Mucosa of stomach (tissue), 1 donor: ENCODE results near the gene ADGRD1.

Experiments used
- H3K27me3 ChIP-seq: one replicate; pipeline ENCODE4 v1.7.0; 2013; ENCODE audit warnings: mild to moderate bottlenecking, low read length; ENCODE audit not compliant: control insufficient read depth, insufficient read depth
- H3K36me3 ChIP-seq: one replicate; pipeline ENCODE4 v1.7.0; 2013; ENCODE audit warnings: low read length; ENCODE audit not compliant: control insufficient read depth, insufficient read depth
- H3K4me1 ChIP-seq: one replicate; pipeline ENCODE4 v1.7.0; 2013; ENCODE audit warnings: mild to moderate bottlenecking, low read length; ENCODE audit not compliant: control insufficient read depth, insufficient read depth
- H3K4me3 ChIP-seq: one replicate; pipeline ENCODE4 v1.7.0; 2013; ENCODE audit warnings: low read length
- H3K9ac ChIP-seq: one replicate; pipeline ENCODE4 v1.7.0; 2013; ENCODE audit warnings: mild to moderate bottlenecking, low read length, moderate library complexity
- H3K9me3 ChIP-seq: one replicate; pipeline ENCODE4 v1.7.0; 2013; ENCODE audit warnings: mild to moderate bottlenecking, low read length, moderate library complexity; ENCODE audit not compliant: control insufficient read depth
- donor health status: Pancreatic carcinoma.

ADGRD1 gene

GRCh38 chr12:131157743-131158142 is 204.0 kb downstream of the ADGRD1 start:
- H3K9me3 ChIP-seq, result no peaks in the 10 kb centered on the region
- no peaks in the 10 kb centered on the region for H3K4me1 ChIP-seq
- H3K36me3 ChIP-seq, result no peaks in the 10 kb centered on the region
- no peak overlapping the region for H3K4me3 ChIP-seq
- H3K9ac ChIP-seq, result no peak overlapping the region
- no peaks in the 10 kb centered on the region for H3K27me3 ChIP-seq

- Histone ChIP-seq H3K27me3 (no peaks in the 10 kb centered on the region), H3K9ac (no peak overlapping the region), H3K36me3 (no peaks in the 10 kb centered on the region), H3K4me1 (no peaks in the 10 kb centered on the region), H3K9me3 (no peaks in the 10 kb centered on the region), H3K4me3 (no peak overlapping the region)
Observed at GRCh38 chr12:131159660-131160059, 206.0 kb downstream of the ADGRD1 start.

- no peaks in the 10 kb centered on the region for H3K4me1 ChIP-seq
- H3K27me3 ChIP-seq, result no peaks in the 10 kb centered on the region
- no peak overlapping the region for H3K9ac ChIP-seq
- no peaks in the 10 kb centered on the region for H3K36me3 ChIP-seq
- H3K4me3 ChIP-seq, result no peak overlapping the region
- H3K9me3 ChIP-seq, result no peaks in the 10 kb centered on the region
Observed at GRCh38 chr12:131162113-131162512, 208.4 kb downstream of the ADGRD1 start.

GRCh38 chr12:131163189-131163738 is 209.6 kb downstream of the ADGRD1 start:
- Histone ChIP-seq H3K36me3 (no peaks in the 10 kb centered on the region), H3K4me1 (no peaks in the 10 kb centered on the region), H3K4me3 (no peak overlapping the region), H3K27me3 (no peaks in the 10 kb centered on the region), H3K9ac (no peak overlapping the region), H3K9me3 (no peaks in the 10 kb centered on the region)

GRCh38 chr12:131164096-131164872 is 210.6 kb downstream of the ADGRD1 start:
- no peaks in the 10 kb centered on the region for H3K27me3 ChIP-seq
- H3K4me1 ChIP-seq, result no peaks in the 10 kb centered on the region
- no peak overlapping the region for H3K9ac ChIP-seq
- H3K4me3 ChIP-seq, result no peak overlapping the region
- H3K9me3 ChIP-seq, result no peaks in the 10 kb centered on the region
- H3K36me3 ChIP-seq, result no peaks in the 10 kb centered on the region

- no peaks in the 10 kb centered on the region for H3K36me3 ChIP-seq
- H3K27me3 ChIP-seq, result no peaks in the 10 kb centered on the region
- H3K4me1 ChIP-seq, result no peaks in the 10 kb centered on the region
- no peak overlapping the region for H3K4me3 ChIP-seq
- H3K9me3 ChIP-seq, result no peaks in the 10 kb centered on the region
- H3K9ac ChIP-seq, result no peak overlapping the region
Observed at GRCh38 chr12:131166717-131167116, 213.0 kb downstream of the ADGRD1 start.

GRCh38 chr12:131167334-131167733 is 213.6 kb downstream of the ADGRD1 start:
- Histone ChIP-seq H3K4me1 (no peaks in the 10 kb centered on the region), H3K4me3 (no peak overlapping the region), H3K27me3 (no peaks in the 10 kb centered on the region), H3K36me3 (no peaks in the 10 kb centered on the region), H3K9me3 (no peaks in the 10 kb centered on the region), H3K9ac (no peak overlapping the region)

GRCh38 chr12:131171029-131171428 is 217.3 kb downstream of the ADGRD1 start:
- H3K27me3 ChIP-seq, result no peaks in the 10 kb centered on the region
- H3K4me1 ChIP-seq, result no peaks in the 10 kb centered on the region
- no peak overlapping the region for H3K9ac ChIP-seq
- H3K4me3 ChIP-seq, result no peak overlapping the region
- no peaks in the 10 kb centered on the region for H3K9me3 ChIP-seq
- H3K36me3 ChIP-seq, result no peaks in the 10 kb centered on the region

GRCh38 chr12:131174901-131175300 is 221.2 kb downstream of the ADGRD1 start:
- Histone ChIP-seq H3K27me3 (no peaks in the 10 kb centered on the region), H3K9me3 (no peaks in the 10 kb centered on the region), H3K9ac (no peak overlapping the region), H3K4me1 (no peaks in the 10 kb centered on the region), H3K36me3 (no peaks in the 10 kb centered on the region), H3K4me3 (no peak overlapping the region)

GRCh38 chr12:131176266-131176665 is 222.6 kb downstream of the ADGRD1 start:
- Histone ChIP-seq H3K36me3 (no peaks in the 10 kb centered on the region), H3K9ac (no peak overlapping the region), H3K9me3 (no peaks in the 10 kb centered on the region)

GRCh38 chr12:131176926-131177325 is 223.2 kb downstream of the ADGRD1 start:
- Histone ChIP-seq H3K4me3 (no peak overlapping the region), H3K4me1 (no peaks in the 10 kb centered on the region), H3K9ac (no peak overlapping the region), H3K9me3 (no peaks in the 10 kb centered on the region), H3K36me3 (no peaks in the 10 kb centered on the region), H3K27me3 (no peaks in the 10 kb centered on the region)

More at GRCh38 chr12:131176266-131176665, 222.6 kb downstream of the ADGRD1 start:
- Histone ChIP-seq H3K4me3 (no peak overlapping the region), H3K27me3 (no peaks in the 10 kb centered on the region), H3K4me1 (no peaks in the 10 kb centered on the region)

- no peak overlapping the region for H3K9ac ChIP-seq
- H3K4me1 ChIP-seq, result no peaks in the 10 kb centered on the region
- H3K27me3 ChIP-seq, result no peaks in the 10 kb centered on the region
- no peak overlapping the region for H3K4me3 ChIP-seq
- H3K9me3 ChIP-seq, result no peaks in the 10 kb centered on the region
- H3K36me3 ChIP-seq, result no peaks in the 10 kb centered on the region
Observed at GRCh38 chr12:131177599-131177998, 223.9 kb downstream of the ADGRD1 start.
